HG02588 (cell line): ENCODE measurements around the gene DPH1.

Source experiments
- ATAC-seq: cut with Tn5 transposase; IDR thresholded peaks from one replicate; pipeline ENCODE4 v1.9.1; 2021; ENCODE audit warnings: mild to moderate bottlenecking, moderate library complexity; ENCODE audit not compliant: unreplicated experiment

The DPH1 gene

DNA sequence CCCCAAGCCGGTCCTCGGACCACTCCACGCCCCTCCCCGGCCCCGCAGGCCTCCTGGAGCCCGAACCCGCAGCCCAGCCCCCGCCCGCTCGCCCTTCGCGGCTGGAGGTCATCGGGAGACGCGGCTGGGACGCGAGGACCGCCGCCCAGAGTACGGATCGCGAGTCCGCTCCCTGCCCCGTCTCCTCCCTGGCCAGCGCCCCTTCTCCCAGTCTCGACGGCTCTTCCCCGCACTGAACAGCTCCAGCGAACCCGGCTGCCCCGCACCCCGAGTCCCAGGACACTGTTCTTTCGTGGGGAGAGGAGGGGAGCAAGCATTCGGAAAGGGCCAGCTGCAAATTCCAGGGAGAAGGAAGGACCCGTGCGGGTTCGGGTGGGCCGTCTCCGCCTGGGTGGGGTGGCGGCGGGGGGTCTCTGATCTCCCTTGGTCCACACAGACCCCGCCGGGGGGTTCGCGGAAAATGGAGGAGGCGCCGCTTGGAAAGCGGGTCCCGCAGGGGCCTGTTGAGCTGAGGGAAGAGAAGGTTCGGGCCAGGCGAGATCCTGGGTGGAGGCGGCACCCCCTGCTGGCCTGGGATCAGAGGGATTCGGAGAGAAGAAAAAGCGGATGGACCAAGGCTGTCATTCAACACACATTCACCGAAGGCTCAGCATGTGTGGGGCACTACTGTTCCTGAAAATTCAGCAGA, 4.2 kb upstream of the DPH1 start:
- ATAC-seq = no peak

DNA sequence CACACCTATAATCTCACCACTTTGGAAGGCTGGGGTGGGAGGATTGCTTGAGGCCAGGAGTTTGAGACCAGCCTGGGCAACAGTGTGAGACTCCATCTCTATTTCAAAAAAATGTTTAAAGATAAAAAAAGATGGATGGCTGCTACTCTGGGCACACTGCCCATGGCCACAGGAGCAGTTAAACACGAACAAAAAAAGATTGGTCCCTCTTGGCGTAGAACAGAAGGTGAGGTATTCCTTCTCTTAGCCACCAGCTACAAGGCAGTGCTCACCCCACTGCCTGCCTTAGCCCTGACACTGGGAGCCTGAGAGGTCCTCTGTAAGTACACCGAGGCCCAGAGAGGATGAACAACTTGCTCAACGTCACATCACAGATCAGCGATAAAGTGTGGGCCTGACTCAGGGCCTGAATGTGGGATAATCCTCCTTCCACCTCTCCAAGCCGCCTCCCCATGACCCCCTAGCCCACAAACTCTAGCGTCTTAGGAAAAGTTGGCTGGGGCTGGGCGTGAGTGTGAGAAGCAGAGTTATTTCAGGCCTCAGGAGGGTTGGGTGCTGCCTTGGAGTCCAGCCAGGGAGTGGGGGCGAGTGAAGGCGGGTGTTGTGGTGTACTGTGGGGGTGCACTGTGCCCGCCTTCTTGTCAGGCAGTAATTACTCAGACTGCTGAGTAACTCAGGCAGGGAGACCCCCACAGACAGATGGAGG, 2.3 kb upstream of the DPH1 start:
- ATAC-seq = no peak

DNA sequence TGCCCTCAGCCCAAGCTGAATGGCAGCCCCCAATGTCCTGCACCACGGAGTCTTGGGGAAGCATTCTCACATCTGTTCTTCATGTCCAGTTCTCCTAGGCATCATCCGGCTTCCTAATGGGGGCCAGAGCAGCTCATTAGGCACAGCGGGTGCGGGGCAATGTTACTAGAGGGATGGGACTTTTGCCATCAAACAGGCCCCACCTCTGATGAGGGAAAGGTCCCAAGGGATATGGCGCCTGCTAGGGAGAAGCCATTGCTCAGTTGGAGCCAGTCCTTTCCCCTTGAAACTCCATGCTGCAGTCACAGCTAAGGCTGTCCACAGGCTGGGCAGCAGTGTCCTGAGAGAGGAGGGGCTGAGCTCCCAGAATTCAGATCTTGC, 1.7 kb upstream of the DPH1 start:
- ATAC-seq = no peak

DNA sequence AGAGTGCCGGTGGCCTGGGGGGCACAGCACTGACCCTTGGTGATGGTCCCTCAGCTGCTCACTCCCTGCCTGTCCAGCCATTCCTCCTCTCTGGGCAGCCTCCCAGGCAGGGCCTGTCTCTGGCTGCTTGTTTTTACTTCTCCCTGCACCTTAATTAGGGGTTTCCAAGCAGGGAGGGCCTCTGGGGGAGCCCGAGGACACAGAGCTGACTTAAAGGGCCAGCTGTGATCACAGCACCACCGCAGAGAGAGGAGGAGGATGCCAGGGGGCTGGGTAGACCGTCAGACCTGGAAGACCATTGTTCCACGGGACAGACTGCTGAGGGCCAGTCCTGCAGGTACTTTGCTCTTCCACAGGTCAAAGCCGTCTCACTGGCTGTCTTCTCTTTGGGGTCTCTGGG, 1.2 kb upstream of the DPH1 start:
- ATAC-seq = no peak

DNA sequence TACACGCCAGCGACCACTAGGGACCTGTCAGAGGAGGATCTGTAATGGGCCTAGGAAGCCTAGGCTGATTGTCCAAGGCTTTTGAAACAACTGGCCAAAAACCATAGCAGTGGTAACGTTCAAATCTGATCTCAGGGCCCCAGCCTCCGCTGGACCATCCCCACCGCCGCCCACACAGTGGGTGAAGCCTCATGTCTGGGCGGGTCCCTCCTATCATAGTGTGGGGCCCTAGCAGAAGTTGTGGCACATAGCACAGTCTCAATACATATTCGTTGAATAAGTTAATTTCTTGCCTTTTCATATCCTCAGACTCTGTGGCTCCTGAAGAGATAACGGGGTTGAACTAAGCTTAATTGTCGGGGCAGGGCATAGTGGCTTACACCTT, 818 bp downstream of the DPH1 start:
- ATAC-seq = no peak

DNA sequence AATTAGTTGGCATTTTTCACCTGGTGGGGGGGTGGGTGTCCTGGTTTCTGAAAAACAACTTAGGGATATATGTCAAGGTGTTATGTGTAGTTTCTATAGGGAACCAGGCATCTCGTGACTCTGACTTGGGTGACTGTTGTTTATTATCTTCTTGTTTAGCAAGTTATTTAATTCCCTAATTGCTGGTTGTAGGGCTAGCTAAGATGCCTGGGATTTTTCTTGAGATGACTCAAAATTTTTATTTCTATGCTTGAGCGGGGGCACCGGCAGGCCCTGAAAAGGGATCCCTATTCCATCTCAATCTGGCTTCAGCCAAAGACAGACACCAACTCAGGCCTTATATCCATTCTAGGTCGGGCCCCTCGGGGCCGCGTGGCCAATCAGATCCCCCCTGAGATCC, 3.2 kb downstream of the DPH1 start:
- ATAC-seq = no peak

DNA sequence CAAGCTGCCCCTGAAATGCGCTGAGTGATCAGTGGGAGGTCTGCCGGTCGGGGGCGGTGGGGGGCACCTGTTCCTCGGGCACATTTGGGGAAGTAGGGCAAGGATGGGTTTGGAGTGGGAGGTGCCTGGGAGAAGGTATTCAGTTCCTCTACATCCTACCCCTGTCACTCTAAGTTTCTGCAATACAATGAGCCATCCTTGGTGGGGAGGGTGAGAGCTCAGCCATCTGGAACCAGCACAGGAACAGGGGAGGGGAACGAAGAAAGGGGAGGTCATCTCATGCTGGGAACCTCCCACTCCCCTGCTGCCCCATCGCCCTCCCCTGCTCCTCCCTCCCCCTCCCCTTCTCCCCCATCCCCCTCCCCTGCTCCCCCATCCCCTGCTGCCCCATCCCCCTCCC, 4.2 kb downstream of the DPH1 start:
- ATAC-seq = no peak

DNA sequence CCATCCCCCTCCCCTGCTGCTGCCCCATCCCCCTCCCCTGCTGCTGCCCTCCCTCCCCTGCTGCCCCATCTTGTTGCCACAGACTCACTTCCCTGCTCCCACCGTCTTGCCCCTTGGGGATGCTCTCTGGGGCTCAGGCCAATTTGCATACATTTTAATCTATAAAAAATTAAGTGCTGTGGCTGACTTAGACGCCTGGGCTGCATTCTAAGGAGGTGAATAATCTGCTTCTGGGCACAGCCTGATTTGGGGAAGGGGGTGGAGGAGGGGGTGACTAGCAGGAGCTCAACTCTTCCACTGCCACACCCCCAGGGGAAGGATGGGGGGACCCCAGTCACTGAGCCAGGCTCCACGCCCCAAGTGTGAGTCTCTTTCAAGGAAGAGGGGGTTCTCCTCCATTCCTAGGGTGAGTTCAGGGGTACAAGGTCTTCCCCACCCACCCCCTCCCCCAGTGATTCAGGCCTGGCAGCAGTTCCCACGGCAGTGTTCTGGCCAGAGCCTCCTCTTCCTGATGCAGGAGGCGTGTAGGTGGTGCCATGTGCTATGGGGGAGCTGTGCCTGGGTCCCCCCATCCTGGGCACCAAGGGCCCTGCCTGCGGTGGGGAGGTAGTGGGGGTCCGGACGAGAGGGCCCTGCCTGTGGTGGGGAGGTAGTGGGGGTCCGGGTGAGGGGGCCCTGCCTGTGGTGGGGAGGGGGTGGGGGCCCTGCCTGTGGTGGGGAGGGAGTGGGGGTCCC, 5.0 kb downstream of the DPH1 start:
- ATAC-seq = no peak

DNA sequence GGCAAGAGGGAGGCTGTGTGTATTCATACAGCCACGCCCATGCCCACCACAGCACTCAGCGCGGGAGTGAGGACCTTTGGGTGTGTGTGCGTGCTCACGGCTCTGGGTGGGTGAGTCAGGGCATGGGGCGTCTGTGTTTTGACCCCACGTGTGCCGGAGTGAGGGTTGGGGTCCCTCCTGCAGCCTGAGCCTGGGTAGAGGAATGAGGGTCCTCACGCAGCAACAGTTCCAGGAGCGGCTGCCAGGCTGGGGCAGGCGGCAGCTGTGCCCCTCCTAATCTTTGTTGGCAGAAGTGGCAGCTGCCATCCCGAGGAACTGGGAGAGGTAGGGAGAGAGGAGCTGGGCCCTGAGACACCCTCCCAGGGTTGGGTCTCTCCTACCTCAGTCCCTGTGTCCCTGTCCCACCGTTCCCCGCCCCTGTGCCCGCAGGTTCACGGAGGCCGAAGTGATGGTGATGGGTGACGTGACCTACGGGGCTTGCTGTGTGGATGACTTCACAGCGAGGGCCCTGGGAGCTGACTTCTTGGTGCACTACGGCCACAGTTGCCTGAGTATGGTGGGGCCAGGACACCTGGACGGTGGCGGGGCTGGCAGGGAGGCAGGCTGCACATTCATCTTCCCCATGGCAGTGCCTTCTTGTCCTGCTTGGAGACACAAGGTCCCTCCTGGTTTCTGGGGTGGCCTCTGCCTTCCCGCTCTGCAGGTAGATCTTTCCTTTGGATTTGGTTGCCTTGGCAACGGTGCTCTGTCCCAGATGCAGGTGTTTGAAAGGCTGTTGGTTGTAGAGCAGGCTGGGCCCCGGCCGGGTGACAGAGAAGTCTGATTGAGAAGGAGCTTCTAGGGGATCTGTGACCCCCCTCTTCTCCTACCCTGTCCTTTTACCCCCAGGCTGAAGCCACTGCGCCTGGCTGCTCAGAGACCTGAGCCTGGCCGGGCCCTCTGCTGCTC, 5.9 kb downstream of the DPH1 start:
- ATAC-seq = no peak

DNA sequence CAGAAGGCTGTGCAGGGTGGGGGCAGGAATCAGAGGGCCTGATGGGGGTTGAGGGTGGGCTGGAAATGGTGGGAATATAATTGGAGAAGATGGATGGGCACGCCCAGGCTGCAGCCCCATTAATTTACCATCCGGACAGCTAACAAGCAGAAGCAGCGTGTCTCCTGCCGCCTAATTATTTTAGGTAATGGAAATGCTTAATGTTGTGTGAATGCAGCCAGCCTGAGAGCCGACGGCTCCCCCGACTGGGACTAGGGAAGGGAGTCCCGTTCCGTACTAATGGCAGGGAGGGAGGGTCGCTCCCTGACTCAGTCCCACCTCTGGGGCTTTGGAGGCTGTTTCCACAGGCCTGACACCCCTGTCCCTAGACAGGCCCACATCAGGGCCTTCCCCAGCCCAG, 7.2 kb downstream of the DPH1 start:
- no peak for ATAC-seq

DNA sequence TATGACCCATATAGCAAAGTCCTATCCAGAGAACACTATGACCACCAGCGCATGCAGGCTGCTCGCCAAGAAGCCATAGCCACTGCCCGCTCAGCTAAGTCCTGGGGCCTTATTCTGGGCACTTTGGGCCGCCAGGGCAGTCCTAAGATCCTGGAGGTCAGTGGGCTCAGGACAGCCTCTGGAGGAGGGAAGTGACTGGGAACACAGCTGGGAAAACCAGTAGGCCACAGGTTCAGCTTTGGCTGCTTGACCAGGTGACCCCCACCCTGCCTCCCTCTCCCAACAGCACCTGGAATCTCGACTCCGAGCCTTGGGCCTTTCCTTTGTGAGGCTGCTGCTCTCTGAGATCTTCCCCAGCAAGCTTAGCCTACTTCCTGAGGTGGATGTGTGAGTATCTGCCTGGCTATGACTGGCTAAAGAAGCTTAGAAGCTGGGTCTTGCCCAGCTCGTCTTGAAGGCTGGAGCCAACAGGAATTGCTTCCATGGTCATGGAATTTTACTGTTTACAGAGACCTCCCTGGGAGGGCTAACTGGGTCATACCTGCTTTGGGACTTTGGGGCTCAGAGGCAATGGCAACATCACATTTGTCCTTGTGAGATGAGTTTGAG, 10.4 kb downstream of the DPH1 start:
- no peak for ATAC-seq

DNA sequence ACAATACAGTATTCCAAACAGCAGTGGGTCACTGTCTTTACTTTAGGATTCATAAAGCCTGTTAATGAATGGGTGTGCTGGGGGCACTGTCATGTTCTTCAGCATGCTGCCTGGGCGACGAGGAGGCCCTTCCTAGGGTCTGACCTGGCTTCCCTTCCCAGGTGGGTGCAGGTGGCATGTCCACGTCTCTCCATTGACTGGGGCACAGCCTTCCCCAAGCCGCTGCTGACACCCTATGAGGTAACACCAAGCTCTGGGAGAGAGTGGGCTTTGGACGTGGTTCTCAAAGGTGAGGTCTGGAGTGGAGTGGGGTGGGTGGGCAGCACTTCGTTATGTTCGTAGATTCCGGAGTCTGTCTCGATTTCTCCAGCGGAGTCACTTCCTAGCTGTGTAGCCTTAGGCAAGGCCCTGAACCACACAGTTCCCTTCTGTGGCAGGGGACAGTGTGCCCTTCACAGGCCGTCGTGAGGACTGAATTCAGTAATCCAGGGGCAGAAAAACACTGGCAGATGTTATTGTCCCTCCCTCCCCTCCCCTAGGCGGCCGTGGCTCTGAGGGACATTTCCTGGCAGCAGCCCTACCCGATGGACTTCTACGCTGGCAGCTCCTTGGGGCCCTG, 11.1 kb downstream of the DPH1 start:
- no peak for ATAC-seq

DNA sequence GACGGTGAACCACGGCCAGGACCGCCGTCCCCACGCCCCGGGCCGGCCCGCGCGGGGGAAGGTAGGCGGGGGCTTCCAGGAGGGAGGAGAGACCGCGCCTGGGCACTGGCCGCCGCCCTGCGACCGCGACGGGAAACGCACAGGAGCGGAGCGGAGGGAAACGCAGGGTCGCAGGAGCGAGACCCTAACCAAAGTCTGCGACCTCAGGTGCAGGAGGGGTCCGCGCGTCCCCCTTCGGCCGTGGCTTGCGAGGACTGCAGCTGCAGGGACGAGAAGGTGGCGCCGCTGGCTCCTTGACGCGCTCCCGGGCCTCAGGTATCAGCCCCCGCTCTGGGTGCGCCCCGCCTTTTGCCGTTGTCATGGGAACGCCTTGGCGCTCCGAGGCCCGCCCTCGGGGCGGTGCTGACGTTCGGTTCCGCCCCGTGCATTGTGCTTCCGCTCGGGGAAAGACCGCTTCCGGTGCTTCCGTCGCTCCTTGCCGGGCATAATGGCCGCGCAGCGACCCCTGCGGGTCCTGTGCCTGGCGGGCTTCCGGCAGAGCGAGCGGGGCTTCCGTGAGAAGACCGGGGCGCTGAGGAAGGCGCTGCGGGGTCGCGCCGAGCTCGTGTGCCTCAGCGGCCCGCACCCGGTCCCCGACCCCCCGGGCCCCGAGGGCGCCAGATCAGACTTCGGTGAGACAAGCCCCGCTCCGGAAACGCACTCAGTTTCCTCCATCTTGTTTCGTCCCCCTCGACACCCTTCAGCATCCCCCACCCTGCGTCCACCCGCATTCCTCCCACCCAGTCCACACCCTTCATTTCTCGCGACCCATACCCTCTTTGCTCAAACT, 11.8 kb downstream of the DPH1 start, which contains the start of gene OVCA2:
TSS of gene OVCA2 (plus strand) at position 462 of the 829 bp plus-strand sequence. CDS start at position 488, 26 bp downstream.
- ATAC-seq = peak; percentile 89

DNA sequence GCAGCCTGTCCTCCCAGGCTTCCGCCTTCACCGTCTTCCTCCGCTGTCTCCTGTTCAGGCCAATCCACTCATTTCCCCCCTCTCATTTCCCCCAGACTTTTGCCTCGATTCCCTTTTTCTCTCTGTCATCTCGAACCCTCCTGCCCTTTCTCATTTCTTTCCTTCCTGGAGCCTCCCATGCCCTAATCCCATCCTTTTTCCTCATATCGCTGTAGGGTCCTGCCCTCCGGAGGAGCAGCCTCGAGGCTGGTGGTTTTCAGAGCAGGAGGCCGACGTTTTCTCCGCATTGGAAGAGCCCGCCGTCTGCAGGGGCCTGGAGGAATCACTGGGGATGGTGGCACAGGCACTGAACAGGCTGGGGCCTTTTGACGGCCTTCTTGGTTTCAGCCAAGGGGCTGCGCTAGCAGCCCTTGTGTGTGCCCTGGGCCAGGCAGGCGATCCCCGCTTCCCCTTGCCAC, 12.5 kb downstream of the DPH1 start:
- ATAC-seq = no peak

DNA sequence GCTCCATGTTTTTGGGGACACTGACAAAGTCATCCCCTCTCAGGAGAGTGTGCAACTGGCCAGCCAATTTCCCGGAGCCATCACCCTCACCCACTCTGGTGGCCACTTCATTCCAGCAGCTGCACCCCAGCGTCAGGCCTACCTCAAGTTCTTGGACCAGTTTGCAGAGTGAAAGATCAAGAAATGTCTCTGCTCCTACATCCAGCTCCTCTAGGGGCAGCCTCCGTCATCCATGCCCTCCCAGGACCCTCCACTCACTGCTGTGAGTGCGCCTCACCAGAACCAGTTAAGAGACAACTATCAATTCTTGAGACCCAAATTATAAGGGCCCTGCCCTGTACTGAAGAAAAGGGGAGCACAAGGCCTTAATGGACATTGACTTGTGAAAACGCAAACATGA, 13.0 kb downstream of the DPH1 start:
- ATAC-seq = no peak

DNA sequence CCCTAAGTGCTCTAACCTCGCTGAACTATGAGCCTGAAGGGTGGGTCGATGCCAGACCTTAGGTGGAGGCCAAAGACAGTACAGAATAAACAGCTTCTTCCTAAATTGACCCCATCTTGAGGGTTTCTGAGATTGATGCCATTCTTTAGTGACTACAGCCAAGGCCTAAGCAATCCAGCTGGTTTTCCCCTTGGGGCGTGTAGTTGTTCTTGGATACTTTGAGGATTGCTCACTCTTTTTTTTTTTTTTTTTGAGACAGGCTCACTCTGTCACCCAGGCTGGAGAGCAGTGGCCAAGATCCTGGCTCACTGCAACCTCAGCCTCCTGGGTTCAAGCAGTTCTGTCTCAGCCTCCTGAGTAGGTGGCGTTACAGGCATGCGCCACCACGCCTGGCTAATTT, 13.8 kb downstream of the DPH1 start:
- no peak for ATAC-seq

DNA sequence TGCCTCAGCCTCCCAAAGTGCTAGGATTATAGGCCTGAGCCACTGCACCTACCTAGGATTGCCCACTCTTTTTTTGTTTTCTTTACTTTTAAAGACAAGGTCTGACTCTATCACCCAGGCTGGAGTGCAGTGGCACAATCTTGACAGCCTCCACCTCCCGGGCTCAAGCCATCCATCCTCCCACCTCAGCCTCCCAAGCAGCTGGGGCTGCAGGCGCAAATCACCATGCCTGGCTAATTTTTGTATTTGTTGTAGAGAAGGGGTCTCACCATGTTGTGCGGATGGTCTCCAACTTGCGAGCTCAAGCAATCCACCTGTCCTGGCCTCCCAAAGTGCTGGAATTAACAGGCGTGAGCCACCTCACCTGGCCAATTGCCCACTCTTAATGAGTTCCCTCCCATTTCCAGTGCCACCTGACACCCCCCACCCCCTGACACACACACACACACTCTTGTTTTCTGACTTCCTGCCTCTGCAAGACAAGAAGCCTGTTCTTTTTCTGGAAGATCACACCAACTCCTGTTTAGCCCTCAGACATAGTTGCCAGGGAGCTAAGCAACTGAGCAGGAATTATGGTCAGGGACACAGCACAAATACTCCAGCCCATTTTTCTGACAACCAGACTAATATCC, 14.4 kb downstream of the DPH1 start:
- no peak for ATAC-seq

DNA sequence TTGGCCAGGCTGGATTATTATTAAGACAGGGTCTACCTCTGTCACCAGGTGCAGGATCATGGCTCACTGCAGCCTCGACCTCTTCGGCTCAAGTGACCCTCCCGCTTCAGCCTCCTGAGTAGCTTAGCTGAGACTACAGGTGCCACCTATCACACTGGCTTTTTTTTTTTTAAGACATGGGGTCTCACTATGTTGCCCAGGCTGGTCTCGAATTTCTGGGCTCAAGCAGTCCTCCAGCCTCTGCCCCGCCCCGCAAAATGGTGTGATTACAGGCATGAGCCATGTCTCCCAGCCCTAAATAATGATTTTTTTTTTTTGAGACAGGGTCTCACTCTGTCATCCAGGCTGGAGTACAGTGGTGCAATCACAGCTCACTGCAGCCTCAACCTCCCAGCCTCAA, 17.6 kb downstream of the DPH1 start:
- no peak for ATAC-seq

DNA sequence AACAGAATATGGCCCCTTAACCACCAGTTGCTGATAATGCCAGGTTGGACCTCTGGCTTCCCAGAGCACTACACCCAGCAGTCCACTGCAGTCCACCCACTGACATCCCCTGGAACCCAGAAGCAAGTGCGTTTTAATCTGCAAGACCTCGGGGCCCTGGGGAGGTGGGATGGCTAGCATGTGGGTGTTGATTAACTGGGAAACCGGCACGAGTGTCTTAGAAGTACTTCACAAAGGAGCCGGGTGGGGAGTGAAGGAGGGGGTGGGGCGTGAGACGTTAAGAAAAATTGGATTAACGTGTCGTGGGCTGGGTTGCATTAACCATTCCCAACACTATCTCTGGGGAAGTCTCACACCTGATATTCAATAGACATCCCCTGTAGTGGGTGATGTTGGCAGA, 18.9 kb downstream of the DPH1 start:
- no peak for ATAC-seq
